Measurements from ENCODE around the gene EME1. TPM values are rescaled to one million over a fixed set of nuclear protein-coding genes. Genes with fewer than 3 reads are reported as not detected.

The EME1 gene
- polyA plus RNA-seq, 1 donor from 2014 or later, result 5.4 TPM

DNA sequence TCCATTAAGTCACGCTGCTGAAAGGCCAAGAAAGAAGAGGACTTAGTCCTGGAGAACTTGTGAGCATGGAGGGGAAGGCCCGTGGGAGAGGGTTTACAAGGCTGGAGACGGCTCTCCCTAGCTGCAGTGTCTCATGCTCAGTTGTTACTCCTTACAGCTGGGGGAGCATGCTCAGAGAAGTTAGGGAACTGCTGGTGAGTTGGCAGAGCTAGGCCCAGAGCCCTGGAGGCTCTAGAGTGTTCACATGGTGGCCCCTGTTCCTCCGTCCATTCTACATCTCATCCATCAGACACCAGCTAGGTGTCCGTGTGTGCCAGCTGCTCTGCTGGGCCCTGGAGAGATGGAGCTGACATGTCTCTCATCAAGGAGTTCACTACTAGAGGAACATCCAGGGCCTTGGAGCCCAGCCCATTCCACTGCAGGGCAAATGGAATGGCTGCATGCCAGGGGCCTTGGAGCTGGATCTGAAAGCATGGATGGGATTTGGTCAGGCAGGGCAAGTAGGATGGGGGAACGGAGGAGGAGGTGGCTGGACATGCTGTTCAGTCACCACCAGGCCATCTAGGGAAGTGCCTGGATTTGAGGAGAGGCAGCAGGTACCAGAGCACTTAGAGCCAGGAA lies 20.8 kb upstream of the EME1 start:
- Histone ChIP-seq H3K27me3 (ENCODE audit: insufficient read depth, low read depth, low read length) (no peaks in the 10 kb centered on the region), H3F3A (ENCODE audit: insufficient read depth, low read length, poor library complexity, severe bottlenecking) (no peaks in the 10 kb centered on the region), H3K9me3 (ENCODE audit: low read length) (no peaks in the 10 kb centered on the region), H3K9ac (ENCODE audit: low read length) (no peak overlapping the region), H3K9me2 (ENCODE audit: insufficient read depth, low read length) (no peaks in the 10 kb centered on the region), H3K4me2 (ENCODE audit: low read length) (no peak overlapping the region), H4K20me1 (ENCODE audit: insufficient read depth) (no peaks in the 10 kb centered on the region), H3K27ac (ENCODE audit: low read length) (no peak overlapping the region), H3K79me2 (replicated peaks; ENCODE audit: insufficient read depth, low read length) (no peaks in the 10 kb centered on the region), H3K4me3 (ENCODE audit: low read length) (no peak overlapping the region), H3K36me3 (ENCODE audit: insufficient read depth, low read length) (no peaks in the 10 kb centered on the region), H2AFZ (ENCODE audit: low read depth, low read length) (no peak overlapping the region)
- no peak for TF ChIP-seq EP300 (conservative IDR thresholded peaks at IDR 0.05; ENCODE audit: poor library complexity, severe bottlenecking)
- no peak for TF ChIP-seq TAF1 (IDR thresholded peaks at IDR 0.05; ENCODE audit: low read depth)
- no peak for TF ChIP-seq SMC3 (conservative IDR thresholded peaks at IDR 0.05; ENCODE audit: poor library complexity)
- TF ChIP-seq CTCF (IDR thresholded peaks at IDR 0.05; ENCODE audit: poor library complexity, severe bottlenecking), result no peak
- TF ChIP-seq, protein P1, sequence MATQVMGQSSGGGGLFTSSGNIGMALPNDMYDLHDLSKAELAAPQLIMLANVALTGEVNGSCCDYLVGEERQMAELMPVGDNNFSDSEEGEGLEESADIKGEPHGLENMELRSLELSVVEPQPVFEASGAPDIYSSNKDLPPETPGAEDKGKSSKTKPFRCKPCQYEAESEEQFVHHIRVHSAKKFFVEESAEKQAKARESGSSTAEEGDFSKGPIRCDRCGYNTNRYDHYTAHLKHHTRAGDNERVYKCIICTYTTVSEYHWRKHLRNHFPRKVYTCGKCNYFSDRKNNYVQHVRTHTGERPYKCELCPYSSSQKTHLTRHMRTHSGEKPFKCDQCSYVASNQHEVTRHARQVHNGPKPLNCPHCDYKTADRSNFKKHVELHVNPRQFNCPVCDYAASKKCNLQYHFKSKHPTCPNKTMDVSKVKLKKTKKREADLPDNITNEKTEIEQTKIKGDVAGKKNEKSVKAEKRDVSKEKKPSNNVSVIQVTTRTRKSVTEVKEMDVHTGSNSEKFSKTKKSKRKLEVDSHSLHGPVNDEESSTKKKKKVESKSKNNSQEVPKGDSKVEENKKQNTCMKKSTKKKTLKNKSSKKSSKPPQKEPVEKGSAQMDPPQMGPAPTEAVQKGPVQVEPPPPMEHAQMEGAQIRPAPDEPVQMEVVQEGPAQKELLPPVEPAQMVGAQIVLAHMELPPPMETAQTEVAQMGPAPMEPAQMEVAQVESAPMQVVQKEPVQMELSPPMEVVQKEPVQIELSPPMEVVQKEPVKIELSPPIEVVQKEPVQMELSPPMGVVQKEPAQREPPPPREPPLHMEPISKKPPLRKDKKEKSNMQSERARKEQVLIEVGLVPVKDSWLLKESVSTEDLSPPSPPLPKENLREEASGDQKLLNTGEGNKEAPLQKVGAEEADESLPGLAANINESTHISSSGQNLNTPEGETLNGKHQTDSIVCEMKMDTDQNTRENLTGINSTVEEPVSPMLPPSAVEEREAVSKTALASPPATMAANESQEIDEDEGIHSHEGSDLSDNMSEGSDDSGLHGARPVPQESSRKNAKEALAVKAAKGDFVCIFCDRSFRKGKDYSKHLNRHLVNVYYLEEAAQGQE (IDR thresholded peaks at IDR 0.05; ENCODE audit: borderline replicate concordance), result no peak

DNA sequence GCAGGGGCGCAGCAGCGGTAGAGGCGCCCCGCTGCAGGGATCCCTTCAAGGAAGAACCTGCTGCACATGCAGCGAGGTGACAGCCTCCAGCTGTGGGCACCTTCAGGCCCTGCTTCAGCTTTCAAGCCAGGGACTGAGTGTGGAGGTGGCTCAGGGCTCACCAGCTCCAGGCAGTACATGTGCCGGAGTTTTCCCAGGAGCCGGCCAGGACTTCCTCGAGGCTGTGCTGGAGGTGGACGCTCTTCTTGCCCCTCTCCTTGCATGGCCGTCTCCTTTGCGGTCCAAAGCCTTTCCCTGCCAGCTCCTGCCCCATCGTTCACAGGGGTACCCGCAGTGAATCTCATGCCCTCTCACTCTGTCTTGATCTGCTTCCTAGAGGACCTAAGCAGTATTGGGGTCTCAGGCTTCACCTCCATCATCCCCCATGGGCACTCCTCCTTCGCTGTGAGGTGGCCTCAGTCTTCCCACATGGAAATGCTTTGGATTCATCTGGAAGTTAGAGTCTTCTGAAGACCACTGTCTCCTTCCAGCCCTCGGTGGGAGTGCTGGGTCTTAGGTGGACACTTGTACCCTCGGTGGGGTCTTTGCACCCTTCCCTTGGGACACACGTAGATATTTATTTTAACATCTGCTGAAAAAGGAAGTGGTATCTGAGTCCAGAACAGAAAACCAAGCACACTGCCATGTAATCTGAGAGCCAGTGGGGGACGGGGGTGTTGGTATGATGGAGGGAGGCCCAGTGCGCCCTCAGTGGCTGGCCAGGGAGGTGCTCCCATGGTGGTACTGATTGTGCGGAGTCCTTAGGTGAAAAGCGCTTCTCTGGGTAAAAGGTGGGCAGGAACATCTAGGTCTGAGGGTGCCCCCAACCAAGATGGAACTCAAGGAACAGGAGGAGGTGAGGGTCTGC lies 20.1 kb upstream of the EME1 start:
- no peak for TF ChIP-seq EP300 (conservative IDR thresholded peaks at IDR 0.05; ENCODE audit: poor library complexity, severe bottlenecking)
- no peak for TF ChIP-seq POLR2AphosphoS5 (IDR thresholded peaks at IDR 0.05)
- TF ChIP-seq RAD21 (conservative IDR thresholded peaks at IDR 0.05), result no peak
- no peak for TF ChIP-seq TAF1 (IDR thresholded peaks at IDR 0.05; ENCODE audit: low read depth)
- TF ChIP-seq, protein P1 (IDR thresholded peaks at IDR 0.05; ENCODE audit: borderline replicate concordance), result no peak
- no peak for TF ChIP-seq EZH2 (IDR thresholded peaks at IDR 0.05; ENCODE audit: borderline replicate concordance, insufficient read depth, low read length, poor library complexity, severe bottlenecking)
- no peak for TF ChIP-seq CTCF (IDR thresholded peaks at IDR 0.05; ENCODE audit: poor library complexity, severe bottlenecking)
- no peak for TF ChIP-seq SMC3 (conservative IDR thresholded peaks at IDR 0.05; ENCODE audit: poor library complexity)
- no peak for TF ChIP-seq MXI1 (conservative IDR thresholded peaks at IDR 0.05; ENCODE audit: poor library complexity, severe bottlenecking)
- H3F3A ChIP-seq (ENCODE audit: insufficient read depth, low read length, poor library complexity, severe bottlenecking), result no peaks in the 10 kb centered on the region
- H3K9ac ChIP-seq (ENCODE audit: low read length), result no peak overlapping the region

More for the DNA sequence above, 20.1 kb upstream of the EME1 start:
- H3K36me3 ChIP-seq (ENCODE audit: insufficient read depth, low read length), result no peaks in the 10 kb centered on the region
- no peak overlapping the region for H3K4me2 ChIP-seq (ENCODE audit: low read length)
- H3K79me2 ChIP-seq (replicated peaks; ENCODE audit: insufficient read depth, low read length), result no peaks in the 10 kb centered on the region
- no peak overlapping the region for H3K27ac ChIP-seq (ENCODE audit: low read length)
- H2AFZ ChIP-seq (ENCODE audit: low read depth, low read length), result no peak overlapping the region
- H3K27me3 ChIP-seq (ENCODE audit: insufficient read depth, low read depth, low read length), result no peaks in the 10 kb centered on the region
- H3K9me2 ChIP-seq (ENCODE audit: insufficient read depth, low read length), result no peaks in the 10 kb centered on the region
- H4K20me1 ChIP-seq (ENCODE audit: insufficient read depth), result no peaks in the 10 kb centered on the region
- H3K9me3 ChIP-seq (ENCODE audit: low read length), result no peaks in the 10 kb centered on the region
- no peak overlapping the region for H3K4me3 ChIP-seq (ENCODE audit: low read length)

Measured in neural cell (in vitro differentiated cells).